Measurements from ENCODE around the gene TOR1B. TPM values are rescaled to one million over a fixed set of nuclear protein-coding genes. Genes with fewer than 3 reads are reported as not detected.
A peak's percentile ranks its signal among the peaks of the same experiment; 100 is the strongest.
"Not testable (repeated sequence)": the region's sequence is repeated elsewhere in the genome, so short reads cannot be mapped to it uniquely, and the experiment has no call there.

TOR1B gene
- total RNA-seq, 4 donors from 2014 or later: 19.2 to 41.2 (median 23.0) TPM

- Histone ChIP-seq H3K36me3 (no peaks in the 10 kb centered on the region), H3K9me3 (no peaks in the 10 kb centered on the region), H3K27ac (peak overlapping the region in 2 of 4 donors; percentile 42 to 48), H3K27me3 (no peaks in the 10 kb centered on the region), H3K4me1 (peaks cover 0 to 43% (median 19%) of the 10 kb centered on the region in 4 donors), H3K4me3 (no peak overlapping the region)
- DNase-seq (ENCODE audit: low spot score in 2 of 2): peak; percentile 51 to 52
- TF ChIP-seq EP300 (IDR thresholded peaks at IDR 0.05) (peak in 1 of 2 donors; percentile 77), POLR2A (IDR thresholded peaks at IDR 0.05) (no peak)
- 42 to 46% methylated on average over 10 of the region's 10 CpGs for WGBS, 2 donors
Measured at GRCh38 chr9:129773262-129774048, 29.5 kb upstream of the TOR1B start.

DNA sequence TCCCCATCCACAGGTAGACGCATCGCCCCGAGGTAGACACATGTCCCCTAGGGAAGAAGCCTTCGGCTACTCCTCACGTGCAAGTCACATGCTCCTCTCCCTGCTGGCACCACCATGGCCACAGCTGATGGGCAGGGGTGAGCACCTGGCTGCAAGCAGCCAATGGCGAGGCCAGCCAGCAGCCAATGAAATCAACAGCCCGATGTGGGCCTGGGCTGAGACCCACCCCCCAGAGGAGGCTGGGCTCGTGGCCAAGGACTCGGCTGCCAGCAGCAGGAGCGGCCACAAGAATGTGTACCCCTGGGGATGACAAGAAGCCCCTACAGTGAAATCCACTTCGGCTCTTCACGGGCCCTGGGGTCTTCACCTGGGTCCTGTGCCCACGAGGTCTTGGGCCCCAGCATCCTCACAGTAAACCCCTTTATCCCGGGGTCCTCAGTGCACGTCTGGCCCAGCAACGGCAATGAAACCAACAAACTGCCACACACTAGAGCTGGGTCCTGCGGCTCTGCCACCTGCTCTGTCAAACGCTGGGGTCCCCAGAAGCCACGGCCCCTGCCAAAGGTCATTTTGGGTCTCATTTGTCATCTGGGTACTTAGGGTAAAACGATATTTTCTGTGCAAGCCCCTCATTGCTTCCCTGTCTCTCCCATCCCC, 28.1 kb upstream of the TOR1B start:
- 60 to 74% methylated on average over 14 to 19 of the region's 20 CpGs for WGBS, 2 donors
- no peaks in the 10 kb centered on the region for H3K36me3 ChIP-seq
- no peak overlapping the region for H3K4me3 ChIP-seq
- no peaks in the 10 kb centered on the region for H3K27me3 ChIP-seq
- no peak for DNase-seq (ENCODE audit: low spot score in 2 of 2)
- peak overlapping the region in 2 of 4 donors; percentile 17 to 81 for H3K27ac ChIP-seq
- TF ChIP-seq CTCF (IDR thresholded peaks at IDR 0.05): no peak
- H3K4me1 ChIP-seq: peaks cover 0 to 44% (median 19%) of the 10 kb centered on the region in 4 donors
- no peaks in the 10 kb centered on the region for H3K9me3 ChIP-seq

GRCh38 chr9:129775448-129775798, 27.6 kb upstream of the TOR1B start:
- no peaks in the 10 kb centered on the region for H3K36me3 ChIP-seq
- TF ChIP-seq POLR2A (IDR thresholded peaks at IDR 0.05): no peak
- TF ChIP-seq CTCF (IDR thresholded peaks at IDR 0.05): no peak
- TF ChIP-seq EP300 (IDR thresholded peaks at IDR 0.05): no peak
- DNase-seq (ENCODE audit: low spot score in 2 of 2): no peak
- peak overlapping the region in 2 of 4 donors; percentile 17 to 81 for H3K27ac ChIP-seq
- 39 to 50% methylated on average over 2 of the region's 2 CpGs for WGBS, 2 donors
- H3K27me3 ChIP-seq: no peaks in the 10 kb centered on the region
- no peak overlapping the region for H3K4me3 ChIP-seq
- H3K9me3 ChIP-seq: no peaks in the 10 kb centered on the region
- peaks cover 0 to 44% (median 19%) of the 10 kb centered on the region in 4 donors for H3K4me1 ChIP-seq

- not testable (repeated sequence) for H3K27me3 ChIP-seq; H3K4me3 ChIP-seq; H3K36me3 ChIP-seq; DNase-seq (ENCODE audit: low spot score in 2 of 2); H3K9me3 ChIP-seq
- 90 to 93% methylated on average over 4 of the region's 4 CpGs for WGBS, 2 donors
- Histone ChIP-seq H3K4me1 (peaks cover 0 to 44% (median 19%) of the 10 kb centered on the region in 4 donors), H3K27ac (peak overlapping the region in 3 of 4 donors; percentile 53 to 89 (median 81))
Measured at GRCh38 chr9:129776096-129776495, 26.9 kb upstream of the TOR1B start.

DNA sequence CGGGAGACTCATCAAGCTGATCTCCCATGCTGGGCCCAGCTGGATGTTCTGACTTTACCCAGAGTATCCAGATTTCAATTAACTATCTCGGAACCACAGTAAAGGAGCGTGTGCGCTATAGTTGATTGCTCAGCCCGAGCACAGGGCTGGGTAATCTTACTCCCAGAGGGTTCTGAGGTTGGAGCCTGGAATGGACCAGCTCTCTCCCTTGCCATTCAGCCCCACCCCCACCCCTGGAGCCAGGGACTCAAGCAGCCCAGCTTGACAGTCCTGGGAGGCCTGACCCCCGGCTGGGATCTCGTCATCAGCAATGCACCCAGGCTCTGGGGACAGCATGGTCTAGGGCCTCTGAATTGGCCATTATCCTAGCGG, 26.4 kb upstream of the TOR1B start:
- no peak for TF ChIP-seq CTCF (IDR thresholded peaks at IDR 0.05)
- H3K27ac ChIP-seq: peak overlapping the region in 3 of 4 donors; percentile 53 to 89 (median 81)
- H3K4me1 ChIP-seq: peaks cover 0 to 44% (median 19%) of the 10 kb centered on the region in 4 donors
- H3K9me3 ChIP-seq: no peaks in the 10 kb centered on the region
- H3K36me3 ChIP-seq: no peaks in the 10 kb centered on the region
- DNase-seq (ENCODE audit: low spot score in 2 of 2): no peak
- peak overlapping the region in 1 of 4 donors; percentile 29 for H3K4me3 ChIP-seq
- no peaks in the 10 kb centered on the region for H3K27me3 ChIP-seq
- WGBS, 2 donors: 44 to 45% methylated on average over 8 of the region's 8 CpGs

Data from tibial nerve (tissue), 4 donors.